Measurements from ENCODE around the gene IQSEC1.

Gene IQSEC1

GRCh38 chr3:12907296-12907695 is 165.9 kb downstream of the IQSEC1 start:
- DNase-seq (ENCODE audit: low spot score): no peak

GRCh38 chr3:12906916-12907290 is 166.3 kb downstream of the IQSEC1 start:
- DNase-seq (ENCODE audit: low spot score): no peak

GRCh38 chr3:12906141-12906915 is 166.9 kb downstream of the IQSEC1 start:
- no peak for DNase-seq (ENCODE audit: low spot score)

GRCh38 chr3:12905316-12906071 is 167.7 kb downstream of the IQSEC1 start:
- no peak for DNase-seq (ENCODE audit: low spot score)

GRCh38 chr3:12904951-12905315 is 168.3 kb downstream of the IQSEC1 start:
- DNase-seq (ENCODE audit: low spot score): no peak

GRCh38 chr3:12903881-12904280 is 169.3 kb downstream of the IQSEC1 start:
- no peak for DNase-seq (ENCODE audit: low spot score)

- DNase-seq (ENCODE audit: low spot score): no peak
Measured at GRCh38 chr3:12903000-12903800, 170.0 kb downstream of the IQSEC1 start.

GRCh38 chr3:12902181-12902999 is 170.8 kb downstream of the IQSEC1 start:
- DNase-seq (ENCODE audit: low spot score): no peak

- DNase-seq (ENCODE audit: low spot score): peak; percentile 64
Measured at GRCh38 chr3:12901623-12902045, 171.6 kb downstream of the IQSEC1 start.

- no peak for DNase-seq (ENCODE audit: low spot score)
Measured at GRCh38 chr3:12900885-12901411, 172.3 kb downstream of the IQSEC1 start.

GRCh38 chr3:12898965-12899755 is 174.1 kb downstream of the IQSEC1 start:
- no peak for DNase-seq (ENCODE audit: low spot score)

GRCh38 chr3:12898290-12898964 is 174.8 kb downstream of the IQSEC1 start:
- DNase-seq (ENCODE audit: low spot score): no peak

GRCh38 chr3:12897381-12898289 is 175.6 kb downstream of the IQSEC1 start:
- DNase-seq (ENCODE audit: low spot score): no peak

GRCh38 chr3:12896063-12896985 is 176.9 kb downstream of the IQSEC1 start:
- DNase-seq (ENCODE audit: low spot score): no peak

GRCh38 chr3:12895391-12896062 is 177.7 kb downstream of the IQSEC1 start:
- DNase-seq (ENCODE audit: low spot score): no peak

- DNase-seq (ENCODE audit: low spot score): no peak
Measured at GRCh38 chr3:12894629-12895028, 178.6 kb downstream of the IQSEC1 start.

GRCh38 chr3:12893852-12894251 is 179.4 kb downstream of the IQSEC1 start:
- DNase-seq (ENCODE audit: low spot score): no peak
